Neuronal stem cell (in vitro differentiated cells): Measurements from ENCODE around the gene STARD5.

Experiments used
- DNase-seq: peaks from one replicate; pipeline ENCODE4 v3.0.0-alpha.2; 2013; ENCODE audit warnings: low spot score
- H2AFZ ChIP-seq: one replicate; pipeline ENCODE4 v1.6.1; 2013; ENCODE audit warnings: mild to moderate bottlenecking, low read length, inconsistent platforms
- H2AK5ac ChIP-seq: 2 replicates; pipeline ENCODE4 v1.6.1; 2013; ENCODE audit warnings: low read depth, mild to moderate bottlenecking, inconsistent platforms, low read length, moderate library complexity, mixed read lengths
- H2BK120ac ChIP-seq: 2 replicates; pipeline ENCODE4 v1.6.1; 2013; ENCODE audit warnings: low read depth, mild to moderate bottlenecking, inconsistent platforms, low read length, moderate library complexity, mixed read lengths
- H2BK12ac ChIP-seq: one replicate; pipeline ENCODE4 v1.6.1; 2013; ENCODE audit warnings: low read length, inconsistent platforms
- H2BK15ac ChIP-seq: 2 replicates; pipeline ENCODE4 v1.6.1; 2013; ENCODE audit warnings: mild to moderate bottlenecking, low read length, inconsistent platforms, mixed read lengths
- H2BK5ac ChIP-seq: one replicate; pipeline ENCODE4 v1.6.1; 2013; ENCODE audit warnings: inconsistent platforms, mild to moderate bottlenecking, low read length, moderate library complexity
- H3K14ac ChIP-seq: one replicate; pipeline ENCODE4 v1.6.1; 2013; ENCODE audit warnings: low read length, inconsistent platforms
- H3K18ac ChIP-seq: 2 replicates; pipeline ENCODE4 v1.6.1; 2013; ENCODE audit warnings: low read length, inconsistent platforms
- H3K23ac ChIP-seq: 2 replicates; pipeline ENCODE4 v1.6.1; 2013; ENCODE audit warnings: low read depth, mild to moderate bottlenecking, mixed read lengths, low read length, inconsistent platforms; ENCODE audit not compliant: poor library complexity
- H3K27ac ChIP-seq: replicated peaks from 3 replicates; pipeline ENCODE4 v1.5.1; 2013; ENCODE audit warnings: low read length, inconsistent platforms
- H3K27me3 ChIP-seq, 3 experiments: 2 replicates each; pipeline ENCODE4 v1.6.1; 2013; ENCODE audit warnings: low read length in 3 of 3, mild to moderate bottlenecking in 2 of 3, inconsistent platforms in 1 of 3, low read depth in 1 of 3, mixed read lengths in 1 of 3, moderate library complexity in 1 of 3; ENCODE audit not compliant: control insufficient read depth in 3 of 3, insufficient read depth in 3 of 3
- H3K36me3 ChIP-seq, 2 donors: replicated peaks in 1 of 2; 2 replicates each; pipeline ENCODE4 v1.6.1; 2013; ENCODE audit warnings: low read length in 2 of 2; ENCODE audit not compliant: control insufficient read depth in 2 of 2, insufficient read depth in 2 of 2
- H3K4ac ChIP-seq: 2 replicates; pipeline ENCODE4 v1.6.1; 2013; ENCODE audit warnings: inconsistent platforms, mild to moderate bottlenecking, low read length, moderate library complexity
- H3K4me1 ChIP-seq, 2 donors: 1 replicate in 1 of 2; 2 replicates in 1 of 2; pipeline ENCODE4 v1.6.1; 2013; ENCODE audit warnings: low read length in 2 of 2, low read depth in 1 of 2; ENCODE audit not compliant: control insufficient read depth in 2 of 2, insufficient read depth in 1 of 2
- H3K4me2 ChIP-seq: one replicate; pipeline ENCODE4 v1.6.1; 2013; ENCODE audit warnings: mild to moderate bottlenecking, low read length, inconsistent platforms; ENCODE audit not compliant: insufficient read depth, poor library complexity, severe bottlenecking
- H3K4me3 ChIP-seq, 2 donors: 2 replicates each; pipeline ENCODE4 v1.5.1; 2013; ENCODE audit warnings: low read length in 2 of 2, mild to moderate bottlenecking in 2 of 2, inconsistent platforms in 1 of 2, moderate library complexity in 1 of 2
- H3K79me1 ChIP-seq: one replicate; pipeline ENCODE4 v1.6.1; 2013; ENCODE audit warnings: low read depth, mild to moderate bottlenecking, inconsistent platforms, low read length, moderate library complexity
- H3K9ac ChIP-seq: one replicate; pipeline ENCODE4 v1.6.1; 2013; ENCODE audit warnings: mild to moderate bottlenecking, low read depth, low read length, inconsistent platforms; ENCODE audit not compliant: poor library complexity
- H3K9me3 ChIP-seq, 2 donors: replicated peaks in 1 of 2; 2 replicates each; pipeline versions ENCODE3 to v1.6.1; 2013; ENCODE audit warnings: low read length in 2 of 2, mild to moderate bottlenecking in 2 of 2, inconsistent platforms in 1 of 2, low read depth in 1 of 2, mixed read lengths in 1 of 2, moderate library complexity in 1 of 2; ENCODE audit not compliant: control insufficient read depth in 2 of 2, insufficient read depth in 1 of 2
- H4K8ac ChIP-seq: one replicate; pipeline ENCODE4 v1.6.1; 2013; ENCODE audit warnings: low read depth, mild to moderate bottlenecking, inconsistent platforms, low read length, moderate library complexity
- H4K91ac ChIP-seq: one replicate; pipeline ENCODE4 v1.6.1; 2013; ENCODE audit warnings: low read length, low read depth, mild to moderate bottlenecking, inconsistent platforms; ENCODE audit not compliant: poor library complexity
- WGBS, 2 donors: extraction: QIAGEN DNeasy Blood & Tissue Kit; methylation state at CpG; one replicate each; pipeline ENCODE4 v1.1.7; 2013; ENCODE audit warnings: missing lambda C conversion rate in 2 of 2, mixed read lengths in 1 of 2; ENCODE audit not compliant: insufficient read length in 2 of 2, insufficient replicate concordance in 1 of 2; ENCODE audit errors: extremely low coverage in 2 of 2; 5-methylcytosine and 5-hydroxymethylcytosine counted together

Gene STARD5

GRCh38 chr15:81291916-81292522 lies 31.9 kb downstream of the STARD5 start:
- no peak for DNase-seq
- no peak overlapping the region for H2BK5ac ChIP-seq

GRCh38 chr15:81289910-81290309 lies 34.0 kb downstream of the STARD5 start:
- Histone ChIP-seq H4K91ac (no peak overlapping the region), H3K18ac (no peak overlapping the region), H3K36me3 (no peaks in the 10 kb centered on the region), H2BK15ac (no peak overlapping the region), H2BK12ac (no peak overlapping the region), H2BK5ac (no peak overlapping the region), H2AFZ (no peak overlapping the region), H3K79me1 (no peaks in the 10 kb centered on the region), H3K9me3 (no peaks in the 10 kb centered on the region), H3K4me1 (peaks cover 0 to 3% of the 10 kb centered on the region in 2 donors), H3K4ac (no peak overlapping the region), H3K23ac (no peak overlapping the region), H3K27me3 (peaks cover 0 to 10% (median 0%) of the 10 kb centered on the region in 3 experiments), H3K4me2 (no peak overlapping the region), H4K8ac (no peak overlapping the region), H2AK5ac (no peak overlapping the region), H3K14ac (no peak overlapping the region), H3K4me3 (no peak overlapping the region), H2BK120ac (no peak overlapping the region), H3K9ac (no peak overlapping the region), H3K27ac (no peak overlapping the region)
- no peak for DNase-seq
- WGBS, 2 donors, result no CpG with 5 or more reads among the region's 4 CpGs

More at GRCh38 chr15:81291916-81292522, 31.9 kb downstream of the STARD5 start:
- Histone ChIP-seq H4K91ac (no peak overlapping the region), H3K4me1 (peaks cover 0 to 3% of the 10 kb centered on the region in 2 donors), H3K27me3 (peaks cover 0 to 10% (median 0%) of the 10 kb centered on the region in 3 experiments), H3K27ac (no peak overlapping the region), H3K79me1 (no peaks in the 10 kb centered on the region), H3K9me3 (no peaks in the 10 kb centered on the region), H3K18ac (no peak overlapping the region), H2BK120ac (no peak overlapping the region), H3K36me3 (no peaks in the 10 kb centered on the region), H3K4ac (no peak overlapping the region), H4K8ac (no peak overlapping the region), H2BK15ac (no peak overlapping the region), H3K4me2 (no peak overlapping the region), H2AFZ (no peak overlapping the region), H3K23ac (no peak overlapping the region), H3K9ac (no peak overlapping the region), H2AK5ac (no peak overlapping the region), H3K14ac (no peak overlapping the region), H2BK12ac (peak overlapping the region; percentile 5), H3K4me3 (no peak overlapping the region)
- WGBS, 2 donors, result no CpG with 5 or more reads among the region's 5 CpGs

DNA sequence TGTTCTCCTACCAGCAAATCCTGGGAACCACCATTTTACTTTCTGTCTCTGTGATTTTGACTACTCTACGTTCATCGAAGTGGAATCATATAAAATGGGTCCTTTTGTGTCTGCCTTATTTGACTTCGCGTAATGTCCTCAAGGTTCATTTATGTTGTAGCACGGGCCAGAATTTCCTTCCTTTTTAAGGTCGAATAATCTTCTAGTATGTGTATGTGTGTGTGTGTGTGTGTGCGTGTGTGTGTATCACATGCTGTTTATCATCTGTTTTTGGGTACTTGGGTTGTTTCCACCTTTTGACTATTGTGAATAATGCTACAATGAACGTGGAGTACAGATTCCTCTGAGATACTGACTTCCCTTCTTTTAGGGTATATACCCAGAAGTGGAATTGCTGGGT lies 35.3 kb downstream of the STARD5 start:
- Histone ChIP-seq H3K9ac (no peak overlapping the region), H3K27me3 (peaks cover 0 to 5% (median 0%) of the 10 kb centered on the region in 3 experiments), H2AFZ (no peak overlapping the region), H3K36me3 (no peaks in the 10 kb centered on the region), H3K4me2 (no peak overlapping the region), H4K91ac (no peak overlapping the region), H3K4me3 (no peak overlapping the region), H2AK5ac (no peak overlapping the region), H3K4me1 (no peaks in the 10 kb centered on the region), H3K23ac (no peak overlapping the region), H2BK120ac (no peak overlapping the region), H3K27ac (no peak overlapping the region), H2BK15ac (no peak overlapping the region), H3K79me1 (no peaks in the 10 kb centered on the region), H3K4ac (no peak overlapping the region), H3K18ac (no peak overlapping the region), H4K8ac (no peak overlapping the region), H2BK5ac (no peak overlapping the region), H2BK12ac (no peak overlapping the region), H3K9me3 (no peaks in the 10 kb centered on the region), H3K14ac (no peak overlapping the region)
- WGBS, 2 donors, result no CpG with 5 or more reads among the region's 8 CpGs
- DNase-seq, result no peak

- Histone ChIP-seq H3K36me3 (no peaks in the 10 kb centered on the region), H2BK15ac (no peak overlapping the region), H3K4ac (no peak overlapping the region), H2AK5ac (no peak overlapping the region), H3K23ac (no peak overlapping the region), H3K18ac (no peak overlapping the region), H3K4me2 (no peak overlapping the region), H3K27me3 (peaks cover 0 to 3% (median 0%) of the 10 kb centered on the region in 3 experiments), H4K91ac (no peak overlapping the region), H3K27ac (no peak overlapping the region), H2BK5ac (no peak overlapping the region), H3K14ac (no peak overlapping the region), H3K4me3 (no peak overlapping the region), H2BK120ac (no peak overlapping the region), H4K8ac (no peak overlapping the region), H2BK12ac (no peak overlapping the region), H3K9me3 (no peaks in the 10 kb centered on the region), H3K79me1 (no peaks in the 10 kb centered on the region), H3K4me1 (no peaks in the 10 kb centered on the region), H3K9ac (no peak overlapping the region), H2AFZ (no peak overlapping the region)
- no peak for DNase-seq
- no CpG with 5 or more reads among the region's 3 CpGs for WGBS, 2 donors
Observed at GRCh38 chr15:81288040-81288439, 35.9 kb downstream of the STARD5 start.
